PC-3 (cell line): Measurements from ENCODE around the gene TALDO1. TPM values are rescaled to one million over a fixed set of nuclear protein-coding genes. Genes with fewer than 3 reads are reported as not detected.

ENCODE experiments used
- total RNA-seq: library from RNA; depleted of rRNA; stranded (reverse); fragments of >200 nt; gene quantifications from 2 replicates; pipeline ENCODE4 v1.2.3, GENCODE V29; 2014; rRNA removed

TALDO1 gene
- total RNA-seq, 1 experiment from 2014 or later = 326 TPM

Other genes starting within 250 kb of the TALDO1 start
- gene RNH1, start 240.2 kb upstream of the TALDO1 start, total RNA-seq = 258 and 300 TPM in 2 replicates
- 128 and 167 TPM in 2 replicates for gene HRAS, start 211.9 kb upstream of the TALDO1 start, total RNA-seq
- gene LRRC56, start 209.9 kb upstream of the TALDO1 start, total RNA-seq = 1.0 and 1.5 TPM in 2 replicates
- 1.4 and 2.4 TPM in 2 replicates for gene LMNTD2, start 186.7 kb upstream of the TALDO1 start, total RNA-seq
- gene RASSF7, start 186.5 kb upstream of the TALDO1 start, total RNA-seq = 58.6 and 79.7 TPM in 2 replicates
- gene PHRF1, start 171.0 kb upstream of the TALDO1 start, total RNA-seq = 41.4 and 52.4 TPM in 2 replicates
- gene IRF7, start 131.5 kb upstream of the TALDO1 start, total RNA-seq = 80.8 and 95.7 TPM in 2 replicates
- gene CDHR5, start 122.5 kb upstream of the TALDO1 start, total RNA-seq = not detected in 2 replicates
- gene SCT, start 120.3 kb upstream of the TALDO1 start, total RNA-seq = 2.2 TPM in 1 of 2 replicates, not detected in the other
- 0.11 TPM in 1 of 2 replicates, not detected in the other for gene DRD4, start 110.2 kb upstream of the TALDO1 start, total RNA-seq
- 31.9 and 42.8 TPM in 2 replicates for gene DEAF1, start 52.2 kb upstream of the TALDO1 start, total RNA-seq
- 10.8 and 16.2 TPM in 2 replicates for gene TMEM80, start 51.6 kb upstream of the TALDO1 start, total RNA-seq
- gene EPS8L2, start 41.2 kb upstream of the TALDO1 start, total RNA-seq = 127 and 200 TPM in 2 replicates
- 38.9 and 39.7 TPM in 2 replicates for gene GATD1, start 30.0 kb downstream of the TALDO1 start, total RNA-seq
- not detected in 2 replicates for gene CEND1, start 42.6 kb downstream of the TALDO1 start, total RNA-seq
- gene SLC25A22, start 50.8 kb downstream of the TALDO1 start, total RNA-seq = 32.7 and 42.3 TPM in 2 replicates
- 11.7 and 14.9 TPM in 2 replicates for gene PIDD1, start 57.8 kb downstream of the TALDO1 start, total RNA-seq
- gene RPLP2, start 62.5 kb downstream of the TALDO1 start, total RNA-seq = 897 and 964 TPM in 2 replicates
- 40.2 and 41.4 TPM in 2 replicates for gene PNPLA2, start 71.5 kb downstream of the TALDO1 start, total RNA-seq
- 10.6 and 19.8 TPM in 2 replicates for gene CRACR2B, start 80.5 kb downstream of the TALDO1 start, total RNA-seq
- 469 and 490 TPM in 2 replicates for gene CD151, start 85.5 kb downstream of the TALDO1 start, total RNA-seq
- gene POLR2L, start 95.1 kb downstream of the TALDO1 start, total RNA-seq = 661 and 1,148 TPM in 2 replicates
- 121 and 138 TPM in 2 replicates for gene TSPAN4, start 95.4 kb downstream of the TALDO1 start, total RNA-seq
- 70.2 and 116 TPM in 2 replicates for gene CHID1, start 163.3 kb downstream of the TALDO1 start, total RNA-seq
- gene AP2A2, start 178.4 kb downstream of the TALDO1 start, total RNA-seq = 29.6 and 42.8 TPM in 2 replicates